Measurements from ENCODE around the gene FBP2. TPM values are rescaled to one million over a fixed set of nuclear protein-coding genes. Genes with fewer than 3 reads are reported as not detected.

Gene FBP2
- total RNA-seq, 1 experiment from 2014 or later, result not detected

DNA sequence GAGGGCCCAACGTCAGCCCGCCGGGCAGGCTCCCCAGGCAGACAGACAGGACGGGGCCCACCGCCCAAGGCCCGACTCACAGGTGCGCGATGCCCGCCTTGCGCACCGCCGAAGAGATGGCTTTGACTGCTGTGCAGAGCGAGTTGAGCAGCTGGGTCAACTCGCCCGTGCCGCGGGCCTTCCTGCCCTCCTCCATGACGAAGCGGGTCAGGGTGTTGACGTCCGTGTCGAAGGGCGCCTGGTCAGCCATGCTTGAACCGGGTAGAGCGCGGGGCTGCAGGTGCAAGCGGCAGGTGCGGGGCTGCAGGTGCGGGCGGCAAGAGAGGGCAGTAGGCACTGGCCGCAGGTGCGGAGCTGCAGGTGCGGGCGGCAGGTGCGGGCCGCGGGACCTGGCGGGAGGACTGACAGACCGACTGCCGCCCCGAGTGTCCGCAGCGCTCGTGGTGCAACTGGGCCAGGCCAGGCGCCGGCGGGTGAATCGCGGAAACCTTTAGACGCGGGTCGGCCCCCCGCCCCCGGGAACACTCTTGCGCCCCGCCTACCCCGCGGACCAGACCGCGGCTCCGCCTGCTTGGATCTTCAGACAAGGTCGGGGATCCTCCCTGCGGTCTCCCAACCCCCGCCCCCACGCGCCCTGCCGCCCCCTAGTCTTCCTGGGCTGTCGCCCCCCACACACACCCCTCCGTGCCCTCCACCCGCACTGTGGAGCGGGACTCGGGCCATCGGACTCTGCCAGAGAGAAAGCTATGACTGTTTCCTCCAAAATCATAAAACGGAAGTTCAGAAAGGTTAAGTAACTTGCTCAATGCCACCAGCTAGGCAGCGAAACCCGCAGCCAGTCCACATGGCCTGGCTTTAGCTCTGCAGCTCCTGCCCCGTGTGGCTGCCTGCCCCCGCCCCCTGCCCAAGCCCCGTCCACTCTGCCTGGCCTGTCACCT lies 45.7 kb upstream of the FBP2 start, which contains the start of gene FBP1 (continued):
- TF ChIP-seq, protein P1, sequence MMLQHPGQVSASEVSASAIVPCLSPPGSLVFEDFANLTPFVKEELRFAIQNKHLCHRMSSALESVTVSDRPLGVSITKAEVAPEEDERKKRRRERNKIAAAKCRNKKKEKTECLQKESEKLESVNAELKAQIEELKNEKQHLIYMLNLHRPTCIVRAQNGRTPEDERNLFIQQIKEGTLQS (IDR thresholded peaks at IDR 0.05), result no peak
- TF ChIP-seq ZNF274 (IDR thresholded peaks at IDR 0.05; ENCODE audit: low read depth, low read length) (no peak), EGR1 (IDR thresholded peaks at IDR 0.05; ENCODE audit: low read depth) (no peak), SRF (IDR thresholded peaks at IDR 0.05; ENCODE audit: low read depth) (no peak), EZH2phosphoT487 (IDR thresholded peaks at IDR 0.05; ENCODE audit: borderline replicate concordance) (no peak)
- TF ChIP-seq, protein P2, sequence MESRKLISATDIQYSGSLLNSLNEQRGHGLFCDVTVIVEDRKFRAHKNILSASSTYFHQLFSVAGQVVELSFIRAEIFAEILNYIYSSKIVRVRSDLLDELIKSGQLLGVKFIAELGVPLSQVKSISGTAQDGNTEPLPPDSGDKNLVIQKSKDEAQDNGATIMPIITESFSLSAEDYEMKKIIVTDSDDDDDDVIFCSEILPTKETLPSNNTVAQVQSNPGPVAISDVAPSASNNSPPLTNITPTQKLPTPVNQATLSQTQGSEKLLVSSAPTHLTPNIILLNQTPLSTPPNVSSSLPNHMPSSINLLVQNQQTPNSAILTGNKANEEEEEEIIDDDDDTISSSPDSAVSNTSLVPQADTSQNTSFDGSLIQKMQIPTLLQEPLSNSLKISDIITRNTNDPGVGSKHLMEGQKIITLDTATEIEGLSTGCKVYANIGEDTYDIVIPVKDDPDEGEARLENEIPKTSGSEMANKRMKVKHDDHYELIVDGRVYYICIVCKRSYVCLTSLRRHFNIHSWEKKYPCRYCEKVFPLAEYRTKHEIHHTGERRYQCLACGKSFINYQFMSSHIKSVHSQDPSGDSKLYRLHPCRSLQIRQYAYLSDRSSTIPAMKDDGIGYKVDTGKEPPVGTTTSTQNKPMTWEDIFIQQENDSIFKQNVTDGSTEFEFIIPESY (IDR thresholded peaks at IDR 0.05; ENCODE audit: extremely low read depth, insufficient replicate concordance, low read length), result no peak
- TF ChIP-seq, protein P3, sequence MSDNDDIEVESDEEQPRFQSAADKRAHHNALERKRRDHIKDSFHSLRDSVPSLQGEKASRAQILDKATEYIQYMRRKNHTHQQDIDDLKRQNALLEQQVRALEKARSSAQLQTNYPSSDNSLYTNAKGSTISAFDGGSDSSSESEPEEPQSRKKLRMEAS (IDR thresholded peaks at IDR 0.05), result no peak

DNA sequence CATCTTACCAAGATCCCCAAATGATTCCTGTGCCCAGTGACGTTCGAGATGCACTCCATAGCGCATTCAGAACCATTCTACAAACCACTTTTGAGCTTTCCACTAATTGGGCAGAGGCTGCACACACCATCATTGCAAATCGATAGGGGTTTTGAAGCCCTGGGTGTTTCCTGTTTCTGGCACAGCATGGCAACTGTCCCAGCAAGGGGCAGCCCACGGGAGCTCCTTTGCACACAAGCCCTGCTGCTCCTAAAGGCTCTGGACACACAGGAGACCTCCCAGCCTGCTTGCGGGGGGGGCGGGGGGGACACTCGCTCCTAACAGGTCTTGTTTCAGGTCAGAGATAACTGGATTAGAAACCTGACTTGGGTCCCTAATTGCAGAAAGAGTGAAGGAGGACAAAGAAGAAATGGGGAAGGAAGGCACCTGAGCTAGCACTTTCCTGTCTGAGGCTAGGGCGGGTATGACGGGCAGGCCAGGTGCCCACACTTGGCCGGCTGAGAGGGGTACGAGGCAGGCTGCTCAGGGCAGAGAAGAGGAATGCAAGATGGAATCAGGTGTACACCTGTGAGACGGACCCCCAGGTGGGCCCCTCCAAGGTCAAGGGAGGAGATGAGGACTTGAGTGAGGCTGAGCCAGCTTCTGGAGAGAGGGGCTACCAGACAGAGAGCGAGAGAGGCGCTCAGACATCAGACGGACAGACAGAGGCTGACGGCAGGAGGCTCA lies 44.9 kb upstream of the FBP2 start:
- no peak overlapping the region for H2AFZ ChIP-seq (ENCODE audit: low read depth, low read length, poor library complexity, severe bottlenecking)
- H3K27ac ChIP-seq (ENCODE audit: low read depth, low read length), result no peak overlapping the region
- no peak overlapping the region for H3K4me2 ChIP-seq (ENCODE audit: low read length)
- no peak for ATAC-seq
- ChIA-PET RAD21 (ENCODE audit: low non-redundant PET in 1 of 2, low total read pairs in 2 of 2, uncharacterized antibody in 2 of 2, unreplicated experiment in 2 of 2) (no interaction called here), CTCF (no interaction called here), POLR2A (no interaction called here)
- intact Hi-C loops (cut with micrococcal nuclease), result no loop called here
- H3K27me3 ChIP-seq (ENCODE audit: insufficient read depth, low read length), result no peaks in the 10 kb centered on the region
- H3K9ac ChIP-seq (ENCODE audit: low read length), result no peak overlapping the region
- no peaks in the 10 kb centered on the region for H4K20me1 ChIP-seq (ENCODE audit: insufficient read depth)
- H3K36me3 ChIP-seq (ENCODE audit: control insufficient read depth in 1 of 2, insufficient read depth in 2 of 2, low read length in 2 of 2), result no peaks in the 10 kb centered on the region
- H3K4me1 ChIP-seq (ENCODE audit: control insufficient read depth in 1 of 2, insufficient read depth in 2 of 2, low read length in 2 of 2), result no peaks in the 10 kb centered on the region
- H3K9me2 ChIP-seq (ENCODE audit: insufficient read depth), result no peaks in the 10 kb centered on the region
- DNase-seq (ENCODE audit: low read depth, low spot score), result no peak
- H3K9me3 ChIP-seq (ENCODE audit: control insufficient read depth in 1 of 2, insufficient read depth in 1 of 2, low read depth in 1 of 2, low read length in 2 of 2), result no peaks in the 10 kb centered on the region
- BruUV-seq (replicated peaks), result no TSS peak
- no peak for TF ChIP-seq ELF1 (IDR thresholded peaks at IDR 0.05; ENCODE audit: borderline replicate concordance, low read depth)
- TF ChIP-seq JUND (IDR thresholded peaks at IDR 0.05), result no peak
- TF ChIP-seq, protein P4, sequence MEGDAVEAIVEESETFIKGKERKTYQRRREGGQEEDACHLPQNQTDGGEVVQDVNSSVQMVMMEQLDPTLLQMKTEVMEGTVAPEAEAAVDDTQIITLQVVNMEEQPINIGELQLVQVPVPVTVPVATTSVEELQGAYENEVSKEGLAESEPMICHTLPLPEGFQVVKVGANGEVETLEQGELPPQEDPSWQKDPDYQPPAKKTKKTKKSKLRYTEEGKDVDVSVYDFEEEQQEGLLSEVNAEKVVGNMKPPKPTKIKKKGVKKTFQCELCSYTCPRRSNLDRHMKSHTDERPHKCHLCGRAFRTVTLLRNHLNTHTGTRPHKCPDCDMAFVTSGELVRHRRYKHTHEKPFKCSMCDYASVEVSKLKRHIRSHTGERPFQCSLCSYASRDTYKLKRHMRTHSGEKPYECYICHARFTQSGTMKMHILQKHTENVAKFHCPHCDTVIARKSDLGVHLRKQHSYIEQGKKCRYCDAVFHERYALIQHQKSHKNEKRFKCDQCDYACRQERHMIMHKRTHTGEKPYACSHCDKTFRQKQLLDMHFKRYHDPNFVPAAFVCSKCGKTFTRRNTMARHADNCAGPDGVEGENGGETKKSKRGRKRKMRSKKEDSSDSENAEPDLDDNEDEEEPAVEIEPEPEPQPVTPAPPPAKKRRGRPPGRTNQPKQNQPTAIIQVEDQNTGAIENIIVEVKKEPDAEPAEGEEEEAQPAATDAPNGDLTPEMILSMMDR (IDR thresholded peaks at IDR 0.05 in 2 of 3, conservative IDR thresholded peaks at IDR 0.05 in 1 of 3; ENCODE audit: borderline replicate concordance in 1 of 3, insufficient read depth in 1 of 3, low read depth in 2 of 3, low read length in 2 of 3), result no peak
- TF ChIP-seq POLR2A (IDR thresholded peaks at IDR 0.05; ENCODE audit: borderline replicate concordance, extremely low read depth, insufficient read depth, insufficient read length), result no peak
- TF ChIP-seq ZFX (IDR thresholded peaks at IDR 0.05), result no peak
- no peak for TF ChIP-seq TCF7L2 (IDR thresholded peaks at IDR 0.05; ENCODE audit: borderline replicate concordance, extremely low read depth, insufficient read depth, insufficient read length)
- no peak for TF ChIP-seq FOSL1 (IDR thresholded peaks at IDR 0.05; ENCODE audit: low read depth)
- TF ChIP-seq EZH2 (IDR thresholded peaks at IDR 0.05), result no peak
- no peak for TF ChIP-seq ZNF274 (IDR thresholded peaks at IDR 0.05; ENCODE audit: low read depth, low read length)
- TF ChIP-seq, protein P2 (IDR thresholded peaks at IDR 0.05; ENCODE audit: extremely low read depth, insufficient replicate concordance, low read length), result no peak
- TF ChIP-seq CEBPB (IDR thresholded peaks at IDR 0.05; ENCODE audit: low read depth), result no peak
- no peak overlapping the region for H3K4me3 ChIP-seq (replicated peaks in 1 of 2; ENCODE audit: low read depth in 1 of 2, low read length in 2 of 2)
- H3K79me2 ChIP-seq (ENCODE audit: insufficient read depth, low read length), result no peaks in the 10 kb centered on the region
